B cell (primary cell): ENCODE results near the gene CBARP. TPM values are rescaled to one million over a fixed set of nuclear protein-coding genes. Genes with fewer than 3 reads are reported as not detected.
"Not testable (repeated sequence)": the region's sequence is repeated elsewhere in the genome, so short reads cannot be mapped to it uniquely, and the experiment has no call there.

Source experiments
- ATAC-seq: fragments of 200-7000 bp; cut with Tn5 transposase; one replicate; pipeline ENCODE4 v1.10.0; 2021; ENCODE audit warnings: low read depth, mild to moderate bottlenecking, moderate number of reproducible peaks, moderate library complexity
- CTCF ChIA-PET: fragments of 350-600 bp; sonication (Branson Sonifier 250); formaldehyde crosslinking; loops from one replicate; lab custom pipeline; 2021; ENCODE audit warnings: antibody characterized with exemption, inconsistent platforms; lab: Charles Lee
- POLR2A ChIA-PET: fragments of 350-600 bp; sonication (Branson Sonifier 250); formaldehyde crosslinking; loops from one replicate; lab custom pipeline; 2021; ENCODE audit warnings: antibody characterized with exemption; lab: Charles Lee
- DNase-seq: peaks from one replicate; pipeline ENCODE4 v3.0.0; 2013
- H2AFZ ChIP-seq: 2 replicates; pipeline ENCODE4 v1.6.1; 2012; ENCODE audit warnings: mild to moderate bottlenecking, low read depth, low read length; ENCODE audit not compliant: insufficient read depth, poor library complexity, severe bottlenecking
- H3K27ac ChIP-seq, 2 donors: 1 replicate in 1 of 2; 2 replicates in 1 of 2; pipeline ENCODE4 v1.5.1; 2012 to 2013; ENCODE audit warnings: low read length in 2 of 2, mild to moderate bottlenecking in 2 of 2, moderate library complexity in 1 of 2
- H3K27me3 ChIP-seq, 4 experiments: fragments of 200-600 bp in 1 of 4; sonication (generic) in 1 of 4; replicated peaks in 1 of 4; 1 replicate in 2 of 4; 2 replicates in 2 of 4; pipeline versions ENCODE4 v1.6.1 to v1.7.0; 2013 to 2016; ENCODE audit warnings: low read length in 3 of 4, mild to moderate bottlenecking in 2 of 4, mixed read lengths in 1 of 4, moderate library complexity in 1 of 4; ENCODE audit not compliant: insufficient read depth in 4 of 4, control insufficient read depth in 3 of 4; ENCODE audit errors: control extremely low read depth in 1 of 4
- H3K36me3 ChIP-seq, 2 experiments: replicated peaks in 1 of 2; 1 replicate in 1 of 2; 2 replicates in 1 of 2; pipeline versions ENCODE4 v1.6.1 to v1.7.1; 2013; ENCODE audit warnings: low read length in 1 of 2; ENCODE audit not compliant: insufficient read depth in 2 of 2, control insufficient read depth in 1 of 2; ENCODE audit errors: control extremely low read depth in 1 of 2, extremely low read depth in 1 of 2
- H3K4me1 ChIP-seq, 2 donors: fragments of 200-600 bp in 1 of 2; sonication (generic) in 1 of 2; 1 replicate in 1 of 2; 2 replicates in 1 of 2; pipeline versions ENCODE4 v1.5.1 to v1.6.1; 2013 to 2017; ENCODE audit warnings: low read length in 2 of 2; ENCODE audit not compliant: control insufficient read depth in 2 of 2, insufficient read depth in 2 of 2
- H3K4me2 ChIP-seq: replicated peaks from 2 replicates; pipeline ENCODE3; 2012; ENCODE audit warnings: mild to moderate bottlenecking, low read depth, low read length; ENCODE audit not compliant: poor library complexity, severe bottlenecking
- H3K4me3 ChIP-seq, 5 experiments: fragments of 200-600 bp in 1 of 5; sonication (generic) in 1 of 5; 1 replicate in 3 of 5; 2 replicates in 2 of 5; pipeline versions ENCODE4 v1.5.1 to v1.7.0; 2011 to 2016; ENCODE audit warnings: low read length in 4 of 5, mild to moderate bottlenecking in 4 of 5, low read depth in 2 of 5, control low read depth in 1 of 5, moderate library complexity in 1 of 5; ENCODE audit not compliant: insufficient read depth in 1 of 5; ENCODE audit errors: control extremely low read depth in 1 of 5, extremely low read depth in 1 of 5
- H3K79me2 ChIP-seq: fragments of 200-600 bp; sonication (generic); one replicate; pipeline ENCODE4 v1.6.0; 2016; ENCODE audit warnings: low read length; ENCODE audit not compliant: control insufficient read depth, insufficient read depth
- H3K9ac ChIP-seq: fragments of 200-600 bp; sonication (generic); 2 replicates; pipeline ENCODE4 v1.6.1; 2017; ENCODE audit warnings: mild to moderate bottlenecking, low read length, moderate library complexity
- H3K9me3 ChIP-seq, 3 donors: one replicate each; pipeline versions ENCODE4 v1.6.1 to v1.7.1; 2013; ENCODE audit warnings: low read length in 2 of 3; ENCODE audit not compliant: control insufficient read depth in 2 of 3, insufficient read depth in 1 of 3; ENCODE audit errors: control extremely low read depth in 1 of 3
- H4K20me1 ChIP-seq: 2 replicates; pipeline ENCODE4 v1.6.0; 2012; ENCODE audit warnings: mild to moderate bottlenecking, low read length; ENCODE audit not compliant: insufficient read depth, control insufficient read depth, poor library complexity, severe bottlenecking
- H3K27ac Mint-ChIP-seq: one replicate; pipeline ENCODE4 v1.8.0; 2021; ENCODE audit warnings: mixed read lengths
- H3K27me3 Mint-ChIP-seq: one replicate; pipeline ENCODE4 v1.8.0; 2021; ENCODE audit warnings: mixed read lengths
- H3K4me1 Mint-ChIP-seq: one replicate; pipeline ENCODE4 v1.8.0; 2021; ENCODE audit warnings: mixed read lengths
- H3K4me3 Mint-ChIP-seq: one replicate; pipeline ENCODE4 v1.8.0; 2021; ENCODE audit warnings: mixed read lengths
- H3K9me3 Mint-ChIP-seq: one replicate; pipeline ENCODE4 v1.8.0; 2022; ENCODE audit warnings: mixed read lengths; ENCODE audit not compliant: insufficient read depth
- CTCF ChIP-seq: fragments of 200-600 bp; IDR thresholded peaks from one replicate; pipeline ENCODE4 v1.8.0; 2022; ENCODE audit warnings: antibody characterized with exemption, mild to moderate bottlenecking
- EZH2 ChIP-seq: IDR thresholded peaks from 2 replicates; pipeline ENCODE4 v1.6.1; 2012; ENCODE audit warnings: borderline replicate concordance, low read depth, mild to moderate bottlenecking, moderate library complexity, low read length; ENCODE audit not compliant: insufficient read depth, poor library complexity, severe bottlenecking
- WGBS: methylation state at CpG from one replicate; pipeline ENCODE4 v1.1.5; 2013; ENCODE audit warnings: missing lambda C conversion rate; ENCODE audit not compliant: insufficient coverage; 5-methylcytosine and 5-hydroxymethylcytosine counted together
- intact Hi-C: fragments of 100-400 bp; cut with micrococcal nuclease; formaldehyde crosslinking; loops from one replicate; pipeline ENCODE4 v1.10.0; 2022
- polyA plus RNA-seq: library from polyadenylated mRNA; depleted of rRNA; stranded (reverse); fragments of >200 nt; gene quantifications from 2 replicates; pipeline ENCODE4 v1.2.3, GENCODE V29; 2012
- total RNA-seq, 2 donors: library from RNA; stranded (reverse); fragments of 120-200 nt in 1 of 2; gene quantifications; 1 replicate in 1 of 2; 2 replicates in 1 of 2; pipeline versions ENCODE4 v1.2.3 to v1.2.4, GENCODE V29; 2013 to 2022

Gene CBARP
- total and polyA plus RNA-seq, 2 donors (not counting 1 experiment from before 2014, with no cell fraction given): not detected

GRCh38 chr19:1205114-1206099 is 32.4 kb downstream of the CBARP start, which contains the start of gene STK11:
TSS of gene STK11 (plus strand) at chr19:1205778. CDS start at chr19:1206914, 1,136 bp downstream.
- Histone ChIP-seq H3K27me3 (no peaks in the 10 kb centered on the region), H3K36me3 (peaks cover 0 to 6% of the 10 kb centered on the region in 2 experiments), H3K79me2 (peaks cover 46% of the 10 kb centered on the region), H3K4me2 (peak within 1 kb of the TSS; percentile 98), H3K9ac (peak within 1 kb of the TSS; percentile 83), H3K4me3 (peak within 1 kb of the TSS; percentile 51 to 77 (median 63)), H2AFZ (peak within 1 kb of the TSS; percentile 67), H3K9me3 (no peaks in the 10 kb centered on the region), H3K4me1 (peaks cover 16 to 32% of the 10 kb centered on the region in 2 donors), H3K27ac (peak within 1 kb of the TSS; percentile 43 to 65), H4K20me1 (peaks cover 40% of the 10 kb centered on the region)
- ATAC-seq: peak; percentile 92
- Mint-ChIP-seq H3K9me3 (no peaks in the 10 kb centered on the region), H3K27ac (peak within 1 kb of the TSS; percentile 92), H3K27me3 (no peaks in the 10 kb centered on the region), H3K4me1 (peaks cover 25% of the 10 kb centered on the region), H3K4me3 (peak within 1 kb of the TSS; percentile 94)
- DNase-seq: peak; percentile 99
- WGBS: 4% methylated on average over 113 of the region's 114 CpGs
- CTCF ChIA-PET: no interaction called here
- intact Hi-C loops: loop anchor here (1.0 kb wide), 2 partner anchors 35 to 101 kb away; no protein-coding TSS in a partner anchor
- no peak for TF ChIP-seq CTCF
- TF ChIP-seq EZH2: no peak
- POLR2A ChIA-PET: interaction anchor here (0.7 kb wide), 1 partner anchor 68 kb away, joined by 3 read pairs; no protein-coding TSS in a partner anchor

GRCh38 chr19:1200614-1201013 is 37.2 kb downstream of the CBARP start:
- POLR2A ChIA-PET, H3K27ac Mint-ChIP-seq, H4K20me1 ChIP-seq, H3K79me2 ChIP-seq, H3K36me3 ChIP-seq, H3K9me3 Mint-ChIP-seq, H3K4me2 ChIP-seq, DNase-seq, H3K9me3 ChIP-seq, H3K27ac ChIP-seq, H3K27me3 Mint-ChIP-seq, H3K9ac ChIP-seq, H3K27me3 ChIP-seq, H2AFZ ChIP-seq, H3K4me3 ChIP-seq, intact Hi-C loops, H3K4me1 Mint-ChIP-seq, H3K4me3 Mint-ChIP-seq, ATAC-seq, H3K4me1 ChIP-seq: not testable (repeated sequence)
- CTCF ChIA-PET: interaction anchor here (0.6 to 3.2 kb wide), 3 partner anchors 15 to 88 kb away, joined by 3 to 16 read pairs (median 3); no protein-coding TSS in a partner anchor
- WGBS: 100% methylated on average over 1 of the region's 4 CpGs
